GM21717 (cell line): Measurements from ENCODE around the gene PDXK.

Experiments used
- ATAC-seq: cut with Tn5 transposase; IDR thresholded peaks from one replicate; pipeline ENCODE4 v1.9.1; 2021; ENCODE audit warnings: mild to moderate bottlenecking, moderate library complexity; ENCODE audit not compliant: unreplicated experiment

The PDXK gene

GRCh38 chr21:43721939-43722338, 3.0 kb downstream of the PDXK start:
- no peak for ATAC-seq

GRCh38 chr21:43723648-43724047, 4.7 kb downstream of the PDXK start:
- no peak for ATAC-seq

- no peak for ATAC-seq
Measured at GRCh38 chr21:43726686-43727518, 8.0 kb downstream of the PDXK start.

GRCh38 chr21:43727519-43728153, 8.7 kb downstream of the PDXK start:
- no peak for ATAC-seq

- no peak for ATAC-seq
Measured at GRCh38 chr21:43728154-43728466, 9.2 kb downstream of the PDXK start.

- peak; percentile 57 for ATAC-seq
Measured at GRCh38 chr21:43728467-43729390, 9.8 kb downstream of the PDXK start.

- ATAC-seq, result no peak
Measured at GRCh38 chr21:43731476-43731875, 12.5 kb downstream of the PDXK start.

- no peak for ATAC-seq
Measured at GRCh38 chr21:43731891-43732711, 13.2 kb downstream of the PDXK start.

- no peak for ATAC-seq
Measured at GRCh38 chr21:43733060-43733459, 14.1 kb downstream of the PDXK start.

GRCh38 chr21:43733529-43734071, 14.7 kb downstream of the PDXK start:
- no peak for ATAC-seq

- ATAC-seq, result no peak
Measured at GRCh38 chr21:43734131-43734927, 15.4 kb downstream of the PDXK start.

- ATAC-seq, result no peak
Measured at GRCh38 chr21:43734928-43735229, 15.9 kb downstream of the PDXK start.

- no peak for ATAC-seq
Measured at GRCh38 chr21:43735236-43736091, 16.5 kb downstream of the PDXK start.

GRCh38 chr21:43736224-43736883, 17.4 kb downstream of the PDXK start:
- no peak for ATAC-seq

- no peak for ATAC-seq
Measured at GRCh38 chr21:43737158-43737950, 18.4 kb downstream of the PDXK start.

GRCh38 chr21:43739621-43740435, 20.9 kb downstream of the PDXK start:
- no peak for ATAC-seq
